Activated T-helper 1 cell treated with anti-CD3 and anti-CD28 coated beads, Interleukin-12 subunit alpha, Interleukin-12 subunit beta, Interleukin-2, Interleukin-4 antibody, amounts not matched to agents 30 ng/mL and 10 ng/mL and 1 ng/mL, durations not matched to agents 14 hours and 24 hours and 36 hours (primary cell): Measurements from ENCODE around the gene ADD1. TPM values are rescaled to one million over a fixed set of nuclear protein-coding genes. Genes with fewer than 3 reads are reported as not detected.

Experiments used
- DNase-seq: peaks from one replicate; pipeline ENCODE4 v3.0.0; 2021; ENCODE audit warnings: low spot score
- H3K27ac Mint-ChIP-seq: one replicate; pipeline ENCODE4 v1.8.0; 2021; ENCODE audit warnings: mild to moderate bottlenecking, mixed read lengths
- H3K27me3 Mint-ChIP-seq: one replicate; pipeline ENCODE4 v1.8.0; 2022; ENCODE audit warnings: mild to moderate bottlenecking, moderate library complexity, mixed read lengths; ENCODE audit not compliant: insufficient read depth
- H3K36me3 Mint-ChIP-seq: one replicate; pipeline ENCODE4 v1.8.0; 2021; ENCODE audit warnings: low read depth, mixed read lengths
- H3K4me1 Mint-ChIP-seq: one replicate; pipeline ENCODE4 v1.8.0; 2021; ENCODE audit warnings: low read depth, mixed read lengths
- H3K4me3 Mint-ChIP-seq: one replicate; pipeline ENCODE4 v1.8.0; 2021; ENCODE audit warnings: mild to moderate bottlenecking, moderate library complexity, mixed read lengths
- H3K9me3 Mint-ChIP-seq: one replicate; pipeline ENCODE4 v1.8.0; 2021; ENCODE audit warnings: mixed read lengths
- intact Hi-C: fragments of 100-400 bp; cut with micrococcal nuclease; formaldehyde crosslinking; loops from one replicate; pipeline ENCODE4 v1.15.1; 2024
- total RNA-seq: library from RNA; stranded (reverse); gene quantifications from 2 replicates; pipeline ENCODE4 v1.2.3, GENCODE V29; 2022

Gene ADD1
- total RNA-seq, 1 donor from 2014 or later = 200 TPM

GRCh38 chr4:2888886-2889285 is 45.2 kb downstream of the ADD1 start:
- H3K4me1 Mint-ChIP-seq = peaks cover 13% of the 10 kb centered on the region
- H3K36me3 Mint-ChIP-seq = peaks cover 29% of the 10 kb centered on the region
- intact Hi-C loops = no loop called here
- no peak overlapping the region for H3K4me3 Mint-ChIP-seq
- no peak overlapping the region for H3K27ac Mint-ChIP-seq
- H3K27me3 Mint-ChIP-seq = no peaks in the 10 kb centered on the region
- no peaks in the 10 kb centered on the region for H3K9me3 Mint-ChIP-seq
- DNase-seq = no peak

GRCh38 chr4:2891294-2891693 is 47.6 kb downstream of the ADD1 start:
- peaks cover 25% of the 10 kb centered on the region for H3K36me3 Mint-ChIP-seq
- no peaks in the 10 kb centered on the region for H3K9me3 Mint-ChIP-seq
- no peaks in the 10 kb centered on the region for H3K27me3 Mint-ChIP-seq
- DNase-seq = no peak
- H3K4me1 Mint-ChIP-seq = peaks cover 8% of the 10 kb centered on the region
- no peak overlapping the region for H3K4me3 Mint-ChIP-seq
- H3K27ac Mint-ChIP-seq = no peak overlapping the region
- intact Hi-C loops = no loop called here

GRCh38 chr4:2893772-2894171 is 50.1 kb downstream of the ADD1 start:
- Mint-ChIP-seq H3K4me3 (no peak overlapping the region), H3K27ac (no peak overlapping the region), H3K36me3 (peaks cover 28% of the 10 kb centered on the region), H3K9me3 (no peaks in the 10 kb centered on the region), H3K4me1 (peaks cover 4% of the 10 kb centered on the region), H3K27me3 (no peaks in the 10 kb centered on the region)
- intact Hi-C loops = no loop called here
- DNase-seq = no peak

GRCh38 chr4:2898001-2898400 is 54.4 kb downstream of the ADD1 start:
- intact Hi-C loops = no loop called here
- H3K4me1 Mint-ChIP-seq = no peaks in the 10 kb centered on the region
- no peaks in the 10 kb centered on the region for H3K27me3 Mint-ChIP-seq
- no peak overlapping the region for H3K27ac Mint-ChIP-seq
- no peak overlapping the region for H3K4me3 Mint-ChIP-seq
- H3K36me3 Mint-ChIP-seq = peaks cover 46% of the 10 kb centered on the region
- no peaks in the 10 kb centered on the region for H3K9me3 Mint-ChIP-seq
- DNase-seq = no peak

- intact Hi-C loops = no loop called here
- no peak overlapping the region for H3K4me3 Mint-ChIP-seq
- H3K36me3 Mint-ChIP-seq = peaks cover 49% of the 10 kb centered on the region
- DNase-seq = no peak
- H3K4me1 Mint-ChIP-seq = peaks cover 14% of the 10 kb centered on the region
- no peaks in the 10 kb centered on the region for H3K9me3 Mint-ChIP-seq
- H3K27me3 Mint-ChIP-seq = no peaks in the 10 kb centered on the region
- H3K27ac Mint-ChIP-seq = no peak overlapping the region
Observed at GRCh38 chr4:2900741-2901140, 57.1 kb downstream of the ADD1 start.

- DNase-seq = no peak
- H3K9me3 Mint-ChIP-seq = no peaks in the 10 kb centered on the region
- H3K27me3 Mint-ChIP-seq = no peaks in the 10 kb centered on the region
- no peak overlapping the region for H3K27ac Mint-ChIP-seq
- intact Hi-C loops = no loop called here
- peaks cover 18% of the 10 kb centered on the region for H3K4me1 Mint-ChIP-seq
- H3K4me3 Mint-ChIP-seq = no peak overlapping the region
- H3K36me3 Mint-ChIP-seq = peaks cover 51% of the 10 kb centered on the region
Observed at GRCh38 chr4:2901186-2901585, 57.5 kb downstream of the ADD1 start.

- Mint-ChIP-seq H3K4me1 (peaks cover 24% of the 10 kb centered on the region), H3K9me3 (no peaks in the 10 kb centered on the region), H3K36me3 (peaks cover 48% of the 10 kb centered on the region), H3K4me3 (no peak overlapping the region), H3K27ac (no peak overlapping the region), H3K27me3 (no peaks in the 10 kb centered on the region)
- intact Hi-C loops = no loop called here
- no peak for DNase-seq
Observed at GRCh38 chr4:2902126-2902525, 58.5 kb downstream of the ADD1 start.

- intact Hi-C loops = no loop called here
- DNase-seq = no peak
- Mint-ChIP-seq H3K27ac (peak overlapping the region; percentile 61), H3K4me1 (peaks cover 24% of the 10 kb centered on the region), H3K36me3 (peaks cover 51% of the 10 kb centered on the region), H3K4me3 (no peak overlapping the region), H3K9me3 (no peaks in the 10 kb centered on the region), H3K27me3 (no peaks in the 10 kb centered on the region)
Observed at GRCh38 chr4:2905544-2905943, 61.9 kb downstream of the ADD1 start.

- peak overlapping the region; percentile 3 for H3K4me3 Mint-ChIP-seq
Observed at GRCh38 chr4:2906218-2906617, 62.6 kb downstream of the ADD1 start.

GRCh38 chr4:2907226-2907625 is 63.6 kb downstream of the ADD1 start:
- Mint-ChIP-seq H3K27me3 (no peaks in the 10 kb centered on the region), H3K4me1 (peaks cover 24% of the 10 kb centered on the region), H3K4me3 (no peak overlapping the region), H3K27ac (no peak overlapping the region), H3K36me3 (peaks cover 44% of the 10 kb centered on the region), H3K9me3 (no peaks in the 10 kb centered on the region)
- no peak for DNase-seq
- intact Hi-C loops = no loop called here

More at GRCh38 chr4:2906218-2906617, 62.6 kb downstream of the ADD1 start:
- no peak for DNase-seq
- Mint-ChIP-seq H3K27ac (peak overlapping the region; percentile 83), H3K9me3 (no peaks in the 10 kb centered on the region), H3K27me3 (no peaks in the 10 kb centered on the region), H3K4me1 (peaks cover 24% of the 10 kb centered on the region), H3K36me3 (peaks cover 48% of the 10 kb centered on the region)
- intact Hi-C loops = no loop called here

GRCh38 chr4:2907706-2908293 is 64.2 kb downstream of the ADD1 start:
- Mint-ChIP-seq H3K9me3 (no peaks in the 10 kb centered on the region), H3K27ac (no peak overlapping the region), H3K4me1 (peaks cover 24% of the 10 kb centered on the region), H3K27me3 (no peaks in the 10 kb centered on the region), H3K36me3 (peaks cover 45% of the 10 kb centered on the region), H3K4me3 (no peak overlapping the region)
- no peak for DNase-seq
- intact Hi-C loops = no loop called here

GRCh38 chr4:2908686-2909085 is 65.0 kb downstream of the ADD1 start:
- H3K36me3 Mint-ChIP-seq = peaks cover 50% of the 10 kb centered on the region

GRCh38 chr4:2909583-2909982 is 65.9 kb downstream of the ADD1 start:
- H3K4me3 Mint-ChIP-seq = no peak overlapping the region
- H3K27ac Mint-ChIP-seq = no peak overlapping the region
- no peaks in the 10 kb centered on the region for H3K27me3 Mint-ChIP-seq
- DNase-seq = no peak
- H3K36me3 Mint-ChIP-seq = peaks cover 52% of the 10 kb centered on the region
- intact Hi-C loops = no loop called here
- H3K9me3 Mint-ChIP-seq = no peaks in the 10 kb centered on the region
- H3K4me1 Mint-ChIP-seq = peaks cover 24% of the 10 kb centered on the region

More at GRCh38 chr4:2908686-2909085, 65.0 kb downstream of the ADD1 start:
- no peak for DNase-seq
- Mint-ChIP-seq H3K4me1 (peaks cover 24% of the 10 kb centered on the region), H3K27ac (no peak overlapping the region), H3K9me3 (no peaks in the 10 kb centered on the region), H3K27me3 (no peaks in the 10 kb centered on the region), H3K4me3 (no peak overlapping the region)
- intact Hi-C loops = no loop called here

GRCh38 chr4:2910409-2910808 is 66.8 kb downstream of the ADD1 start:
- Mint-ChIP-seq H3K27me3 (no peaks in the 10 kb centered on the region), H3K9me3 (no peaks in the 10 kb centered on the region), H3K36me3 (peaks cover 53% of the 10 kb centered on the region), H3K4me3 (no peak overlapping the region), H3K4me1 (peaks cover 22% of the 10 kb centered on the region), H3K27ac (no peak overlapping the region)
- no peak for DNase-seq
- intact Hi-C loops = no loop called here
